Measurements from ENCODE around the gene NOS1AP.

NOS1AP gene

GRCh38 chr1:162284206-162284955, 214.9 kb downstream of the NOS1AP start:
- Histone ChIP-seq H3K9ac (ENCODE audit: low read depth, low read length) (no peak overlapping the region), H3K27me3 (ENCODE audit: insufficient read depth, low read length) (no peaks in the 10 kb centered on the region), H3K4me3 (ENCODE audit: low read length) (no peak overlapping the region)

GRCh38 chr1:162285149-162285561, 215.7 kb downstream of the NOS1AP start:
- Histone ChIP-seq H3K9ac (ENCODE audit: low read depth, low read length) (no peak overlapping the region), H3K27me3 (ENCODE audit: insufficient read depth, low read length) (no peaks in the 10 kb centered on the region), H3K36me3 (ENCODE audit: insufficient read depth, low read length) (no peaks in the 10 kb centered on the region), H3K4me3 (ENCODE audit: low read length) (no peak overlapping the region), H3K27ac (ENCODE audit: low read depth, low read length) (no peak overlapping the region), H3K4me1 (ENCODE audit: insufficient read depth, low read length) (no peaks in the 10 kb centered on the region), H3K9me3 (ENCODE audit: insufficient read depth, low read depth, low read length) (no peaks in the 10 kb centered on the region)
- WGBS: 88% methylated on average over 5 of the region's 5 CpGs

More at GRCh38 chr1:162284206-162284955, 214.9 kb downstream of the NOS1AP start:
- no peaks in the 10 kb centered on the region for H3K36me3 ChIP-seq (ENCODE audit: insufficient read depth, low read length)
- WGBS: 91% methylated on average over 3 of the region's 3 CpGs
- no peak overlapping the region for H3K27ac ChIP-seq (ENCODE audit: low read depth, low read length)
- no peaks in the 10 kb centered on the region for H3K4me1 ChIP-seq (ENCODE audit: insufficient read depth, low read length)
- no peaks in the 10 kb centered on the region for H3K9me3 ChIP-seq (ENCODE audit: insufficient read depth, low read depth, low read length)

GRCh38 chr1:162291000-162291399, 221.5 kb downstream of the NOS1AP start:
- no peaks in the 10 kb centered on the region for H3K27me3 ChIP-seq (ENCODE audit: insufficient read depth, low read length)
- H3K4me1 ChIP-seq (ENCODE audit: insufficient read depth, low read length): peaks cover 6% of the 10 kb centered on the region; the same call in 1 of the 2 replicates
- H3K9me3 ChIP-seq (ENCODE audit: insufficient read depth, low read depth, low read length): no peaks in the 10 kb centered on the region
- H3K4me3 ChIP-seq (ENCODE audit: low read length): no peak overlapping the region
- no peak overlapping the region for H3K27ac ChIP-seq (ENCODE audit: low read depth, low read length)
- H3K36me3 ChIP-seq (ENCODE audit: insufficient read depth, low read length): no peaks in the 10 kb centered on the region
- WGBS: 90% methylated on average over 1 of the region's 1 CpG
- no peak overlapping the region for H3K9ac ChIP-seq (ENCODE audit: low read depth, low read length)

GRCh38 chr1:162292422-162292849, 222.9 kb downstream of the NOS1AP start:
- Histone ChIP-seq H3K36me3 (ENCODE audit: insufficient read depth, low read length) (no peaks in the 10 kb centered on the region), H3K27ac (ENCODE audit: low read depth, low read length) (no peak overlapping the region), H3K9ac (ENCODE audit: low read depth, low read length) (no peak overlapping the region), H3K27me3 (ENCODE audit: insufficient read depth, low read length) (no peaks in the 10 kb centered on the region), H3K4me3 (ENCODE audit: low read length) (no peak overlapping the region), H3K9me3 (ENCODE audit: insufficient read depth, low read depth, low read length) (no peaks in the 10 kb centered on the region), H3K4me1 (ENCODE audit: insufficient read depth, low read length) (peaks cover 6% of the 10 kb centered on the region; the same call in 1 of the 2 replicates)
- 88% methylated on average over 2 of the region's 2 CpGs for WGBS

GRCh38 chr1:162293073-162293692, 223.7 kb downstream of the NOS1AP start:
- 88% methylated on average over 4 of the region's 5 CpGs for WGBS
- Histone ChIP-seq H3K4me1 (ENCODE audit: insufficient read depth, low read length) (peaks cover 6% of the 10 kb centered on the region; the same call in 1 of the 2 replicates), H3K36me3 (ENCODE audit: insufficient read depth, low read length) (no peaks in the 10 kb centered on the region), H3K9me3 (ENCODE audit: insufficient read depth, low read depth, low read length) (no peaks in the 10 kb centered on the region), H3K27ac (ENCODE audit: low read depth, low read length) (no peak overlapping the region), H3K9ac (ENCODE audit: low read depth, low read length) (no peak overlapping the region), H3K27me3 (ENCODE audit: insufficient read depth, low read length) (no peaks in the 10 kb centered on the region), H3K4me3 (ENCODE audit: low read length) (no peak overlapping the region)

GRCh38 chr1:162294015-162294414, 224.5 kb downstream of the NOS1AP start:
- Histone ChIP-seq H3K4me1 (ENCODE audit: insufficient read depth, low read length) (peaks cover 6% of the 10 kb centered on the region; the same call in 1 of the 2 replicates), H3K27ac (ENCODE audit: low read depth, low read length) (no peak overlapping the region), H3K4me3 (ENCODE audit: low read length) (no peak overlapping the region), H3K27me3 (ENCODE audit: insufficient read depth, low read length) (no peaks in the 10 kb centered on the region), H3K9ac (ENCODE audit: low read depth, low read length) (no peak overlapping the region), H3K9me3 (ENCODE audit: insufficient read depth, low read depth, low read length) (no peaks in the 10 kb centered on the region), H3K36me3 (ENCODE audit: insufficient read depth, low read length) (no peaks in the 10 kb centered on the region)
- whole genome bisulfite sequencing: 97% methylated on average over 3 of the region's 3 CpGs

- Histone ChIP-seq H3K4me1 (ENCODE audit: insufficient read depth, low read length) (peaks cover 21% of the 10 kb centered on the region), H3K9ac (ENCODE audit: low read depth, low read length) (no peak overlapping the region), H3K9me3 (ENCODE audit: insufficient read depth, low read depth, low read length) (no peaks in the 10 kb centered on the region), H3K4me3 (ENCODE audit: low read length) (no peak overlapping the region), H3K27me3 (ENCODE audit: insufficient read depth, low read length) (no peaks in the 10 kb centered on the region), H3K27ac (ENCODE audit: low read depth, low read length) (no peak overlapping the region), H3K36me3 (ENCODE audit: insufficient read depth, low read length) (no peaks in the 10 kb centered on the region)
- 95% methylated on average over 4 of the region's 4 CpGs for WGBS
Measured at GRCh38 chr1:162297208-162297607, 227.7 kb downstream of the NOS1AP start.

GRCh38 chr1:162298266-162298665, 228.8 kb downstream of the NOS1AP start:
- H3K4me1 ChIP-seq (ENCODE audit: insufficient read depth, low read length): peaks cover 17% of the 10 kb centered on the region
- no peaks in the 10 kb centered on the region for H3K27me3 ChIP-seq (ENCODE audit: insufficient read depth, low read length)
- H3K9me3 ChIP-seq (ENCODE audit: insufficient read depth, low read depth, low read length): no peaks in the 10 kb centered on the region
- no peaks in the 10 kb centered on the region for H3K36me3 ChIP-seq (ENCODE audit: insufficient read depth, low read length)
- no peak overlapping the region for H3K27ac ChIP-seq (ENCODE audit: low read depth, low read length)
- WGBS: 97% methylated on average over 2 of the region's 2 CpGs
- H3K4me3 ChIP-seq (ENCODE audit: low read length): no peak overlapping the region
- H3K9ac ChIP-seq (ENCODE audit: low read depth, low read length): no peak overlapping the region

GRCh38 chr1:162299018-162299417, 229.5 kb downstream of the NOS1AP start:
- H3K27me3 ChIP-seq (ENCODE audit: insufficient read depth, low read length): no peaks in the 10 kb centered on the region
- H3K4me1 ChIP-seq (ENCODE audit: insufficient read depth, low read length): peaks cover 15% of the 10 kb centered on the region
- no peak overlapping the region for H3K27ac ChIP-seq (ENCODE audit: low read depth, low read length)
- H3K36me3 ChIP-seq (ENCODE audit: insufficient read depth, low read length): no peaks in the 10 kb centered on the region
- H3K4me3 ChIP-seq (ENCODE audit: low read length): no peak overlapping the region
- no peak overlapping the region for H3K9ac ChIP-seq (ENCODE audit: low read depth, low read length)
- H3K9me3 ChIP-seq (ENCODE audit: insufficient read depth, low read depth, low read length): no peaks in the 10 kb centered on the region

- peaks cover 15% of the 10 kb centered on the region for H3K4me1 ChIP-seq (ENCODE audit: insufficient read depth, low read length)
- H3K9ac ChIP-seq (ENCODE audit: low read depth, low read length): no peak overlapping the region
- H3K36me3 ChIP-seq (ENCODE audit: insufficient read depth, low read length): no peaks in the 10 kb centered on the region
- no peaks in the 10 kb centered on the region for H3K9me3 ChIP-seq (ENCODE audit: insufficient read depth, low read depth, low read length)
- no peaks in the 10 kb centered on the region for H3K27me3 ChIP-seq (ENCODE audit: insufficient read depth, low read length)
- no peak overlapping the region for H3K4me3 ChIP-seq (ENCODE audit: low read length)
- 53% methylated on average over 7 of the region's 8 CpGs for WGBS
- H3K27ac ChIP-seq (ENCODE audit: low read depth, low read length): peak overlapping the region; percentile 40; the same call in 1 of the 2 replicates
Measured at GRCh38 chr1:162300057-162300917, 230.8 kb downstream of the NOS1AP start.

- H3K4me1 ChIP-seq (ENCODE audit: insufficient read depth, low read length): peaks cover 15% of the 10 kb centered on the region
- WGBS: 95% methylated on average over 4 of the region's 4 CpGs
- no peak overlapping the region for H3K4me3 ChIP-seq (ENCODE audit: low read length)
- H3K27ac ChIP-seq (ENCODE audit: low read depth, low read length): no peak overlapping the region
- H3K9ac ChIP-seq (ENCODE audit: low read depth, low read length): no peak overlapping the region
- no peaks in the 10 kb centered on the region for H3K9me3 ChIP-seq (ENCODE audit: insufficient read depth, low read depth, low read length)
- H3K36me3 ChIP-seq (ENCODE audit: insufficient read depth, low read length): no peaks in the 10 kb centered on the region
- no peaks in the 10 kb centered on the region for H3K27me3 ChIP-seq (ENCODE audit: insufficient read depth, low read length)
Measured at GRCh38 chr1:162301696-162302095, 232.2 kb downstream of the NOS1AP start.

All from HUES64 (cell line).